GM18951 (cell line): Measurements from ENCODE around the gene DUT.

Experiments used
- POLR2A ChIP-seq: IDR thresholded peaks from 4 replicates; pipeline ENCODE4 v1.6.1; 2011; ENCODE audit warnings: mild to moderate bottlenecking; ENCODE audit not compliant: insufficient read length, insufficient read depth; ENCODE audit errors: extremely low read depth
- in situ Hi-C: fragments of 300-500 bp; cut with MboI; formaldehyde crosslinking; loops from one replicate; pipeline ENCODE4 v1.12.0; 2022; ENCODE audit warnings: low sequenced_read_pairs, mixed read lengths, inconsistent platforms; ENCODE audit not compliant: unreplicated experiment

The DUT gene

GRCh38 chr15:48330855-48331795 lies at the start of gene DUT:
TSS of gene DUT (plus strand) at chr15:48331429. CDS start at chr15:48331516, 87 bp downstream.
- peak; percentile 94 for TF ChIP-seq POLR2A
- in situ Hi-C loops, result no loop called here

DNA sequence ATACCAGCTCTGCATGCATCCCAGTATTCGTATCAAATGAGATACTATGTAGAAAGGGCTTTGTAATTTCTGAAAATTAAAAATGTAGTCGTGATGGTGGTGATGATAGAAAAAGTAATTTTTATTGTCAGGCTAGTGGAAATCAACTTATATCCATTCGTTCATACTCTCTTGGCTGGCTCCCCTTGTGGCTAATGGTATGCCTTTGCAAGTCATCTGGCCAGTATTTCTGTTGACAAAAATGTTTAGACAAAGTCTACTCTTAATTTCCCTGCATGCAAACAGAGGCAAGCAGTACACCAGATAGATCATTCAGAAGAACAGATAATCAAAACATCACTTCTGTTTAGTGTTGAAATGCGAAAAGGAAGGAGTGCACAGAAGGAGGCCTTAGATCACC lies 49.6 kb upstream of the DUT start:
- no peak for TF ChIP-seq POLR2A
- in situ Hi-C loops, result loop anchor here (25.0 kb wide), 1 partner anchor 1094 kb away; no protein-coding TSS in a partner anchor

DNA sequence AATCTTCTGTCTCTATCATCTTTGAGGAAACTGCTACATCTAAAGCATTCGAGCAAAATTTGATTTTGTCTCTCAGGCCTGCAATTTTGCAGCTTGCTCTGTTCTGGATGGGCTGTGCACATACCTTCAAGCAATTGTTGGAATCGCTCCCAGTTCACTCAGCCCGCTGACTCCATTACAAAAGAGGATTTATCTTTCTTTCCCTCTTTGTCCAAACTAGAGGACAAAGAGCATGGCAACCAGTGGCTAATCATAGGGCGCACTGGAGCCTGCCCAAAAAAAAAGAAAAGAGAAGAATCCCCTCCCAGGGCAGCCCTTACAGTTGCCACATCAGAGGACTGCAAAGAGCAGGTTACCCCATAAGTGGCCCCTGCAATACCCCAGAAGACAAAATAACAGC lies 49.0 kb upstream of the DUT start:
- in situ Hi-C loops, result loop anchor here (25.0 kb wide), 1 partner anchor 1095 kb away; no protein-coding TSS in a partner anchor

GRCh38 chr15:48283396-48284145 lies 47.7 kb upstream of the DUT start:
- in situ Hi-C loops, result loop anchor here (25.0 kb wide), 1 partner anchor 1096 kb away; no protein-coding TSS in a partner anchor
- no peak for TF ChIP-seq POLR2A

More for the DNA sequence above, 49.0 kb upstream of the DUT start:
- TF ChIP-seq POLR2A, result no peak

- TF ChIP-seq POLR2A, result no peak
- in situ Hi-C loops, result loop anchor here (25.0 kb wide), 1 partner anchor 1098 kb away; no protein-coding TSS in a partner anchor
Measured at GRCh38 chr15:48285329-48286214, 45.7 kb upstream of the DUT start.

DNA sequence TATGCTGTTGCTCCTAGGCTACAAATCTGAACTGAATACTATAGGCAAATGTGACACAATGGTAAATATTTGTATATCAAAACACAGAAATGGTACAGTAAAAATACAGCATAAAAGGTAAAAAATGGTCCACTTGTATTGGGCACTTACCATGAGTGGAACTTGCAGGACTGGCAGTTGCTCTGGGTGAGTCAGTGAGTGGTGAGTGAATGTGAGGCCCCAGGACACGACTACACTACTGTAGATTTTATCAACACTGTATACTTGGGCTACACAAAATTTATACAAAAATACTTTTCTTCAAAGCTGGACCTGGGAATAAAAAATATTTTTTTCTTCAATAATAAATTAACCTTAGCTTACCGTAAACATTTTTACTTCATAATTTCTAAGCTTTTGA lies 41.6 kb upstream of the DUT start:
- no peak for TF ChIP-seq POLR2A
- in situ Hi-C loops, result loop anchor here (25.0 kb wide), 1 partner anchor 1102 kb away; no protein-coding TSS in a partner anchor

DNA sequence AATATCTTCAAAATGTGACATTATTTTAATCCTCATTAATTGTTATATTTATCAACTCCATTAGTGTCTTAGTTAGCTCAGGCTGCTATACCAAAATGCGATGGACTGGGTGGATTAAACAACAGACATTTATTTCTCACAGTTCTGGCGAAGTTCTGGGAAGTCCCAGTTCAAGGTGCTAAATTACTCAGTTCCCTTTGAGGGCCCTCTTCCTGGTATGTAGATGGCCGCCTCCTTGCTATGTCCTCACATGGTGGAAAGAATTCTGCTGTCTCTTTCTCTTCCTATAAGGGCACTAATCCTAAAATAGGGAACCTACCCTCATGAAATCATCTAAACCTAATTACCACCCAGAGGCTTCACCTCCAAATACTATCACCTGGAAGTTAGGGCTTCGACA lies 38.8 kb upstream of the DUT start:
- in situ Hi-C loops, result loop anchor here (25.0 kb wide), 1 partner anchor 1105 kb away; no protein-coding TSS in a partner anchor
- no peak for TF ChIP-seq POLR2A

DNA sequence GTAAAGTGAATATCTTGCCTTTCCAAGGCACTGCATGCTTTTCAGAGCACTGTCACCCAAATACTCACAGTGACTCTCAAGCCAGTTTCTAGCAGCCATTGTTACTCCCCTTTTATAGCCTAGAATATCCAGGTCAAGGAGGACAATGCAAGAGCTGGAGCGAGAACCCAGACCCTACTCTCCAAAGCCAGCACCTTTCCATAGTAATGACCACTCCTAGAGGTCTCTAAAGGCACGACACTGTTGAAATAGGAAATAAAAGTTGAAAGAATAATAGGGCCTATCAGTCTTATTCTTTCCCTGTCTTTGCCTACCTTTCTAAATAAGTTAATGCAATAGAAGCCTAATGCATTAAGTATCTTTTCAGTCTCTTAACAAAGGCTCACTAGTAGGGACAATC lies 33.6 kb upstream of the DUT start:
- in situ Hi-C loops, result loop anchor here (25.0 kb wide), 1 partner anchor 1110 kb away; no protein-coding TSS in a partner anchor
- TF ChIP-seq POLR2A, result no peak

DNA sequence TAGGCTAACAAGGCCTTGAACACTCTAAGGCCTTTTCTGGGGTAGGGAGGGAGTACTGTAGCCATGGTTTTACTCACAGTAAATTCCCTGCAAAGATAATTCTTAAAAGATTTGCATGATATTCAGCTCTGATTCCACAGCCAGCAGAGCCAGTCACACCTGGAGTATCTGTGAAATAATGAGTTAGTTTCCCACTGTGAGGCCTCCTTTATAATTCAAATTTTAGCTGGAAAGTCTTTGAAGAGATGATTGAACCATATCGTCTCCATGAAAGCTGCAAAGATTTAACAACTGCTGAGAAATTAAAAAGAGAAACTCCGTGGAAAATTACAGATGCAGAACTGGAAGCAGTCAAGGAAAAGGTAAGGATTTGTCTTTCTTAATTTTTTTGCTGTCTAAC lies 32.3 kb upstream of the DUT start:
- no peak for TF ChIP-seq POLR2A
- in situ Hi-C loops, result loop anchor here (25.0 kb wide), 1 partner anchor 1112 kb away; no protein-coding TSS in a partner anchor

GRCh38 chr15:48300038-48300437 lies 31.2 kb upstream of the DUT start:
- in situ Hi-C loops, result no loop called here
- TF ChIP-seq POLR2A, result no peak

DNA sequence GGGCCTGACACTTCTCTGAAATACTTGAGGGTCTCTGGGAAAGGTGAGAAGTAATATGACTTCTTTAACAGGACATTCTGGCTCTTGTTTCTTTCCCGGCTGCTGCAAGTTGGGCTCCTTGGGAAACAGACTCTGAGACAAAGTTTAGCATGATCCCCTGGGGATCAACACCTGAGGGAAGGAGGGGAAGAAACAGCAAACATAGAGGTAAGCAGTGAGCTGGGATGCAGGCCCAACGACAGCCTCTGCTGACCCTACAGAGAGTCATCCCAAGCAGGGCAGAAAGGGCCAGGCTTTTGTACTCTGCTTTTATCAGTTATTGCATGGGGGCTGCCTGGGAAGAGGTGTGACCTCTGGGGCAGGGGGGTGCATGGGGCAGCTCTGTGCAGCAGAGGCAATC lies 26.8 kb upstream of the DUT start:
- in situ Hi-C loops, result no loop called here
- TF ChIP-seq POLR2A, result no peak

GRCh38 chr15:48306639-48307038 lies 24.6 kb upstream of the DUT start:
- no peak for TF ChIP-seq POLR2A
- in situ Hi-C loops, result no loop called here
